ENCODE measurements around the gene ALKBH2. TPM values are rescaled to one million over a fixed set of nuclear protein-coding genes. Genes with fewer than 3 reads are reported as not detected.

The ALKBH2 gene
- total and polyA plus RNA-seq, 2 of the 8 experiments (the other 6 are each of a cell fraction or from before 2014, with no cell fraction given), result 19.1 to 22.5 TPM

DNA sequence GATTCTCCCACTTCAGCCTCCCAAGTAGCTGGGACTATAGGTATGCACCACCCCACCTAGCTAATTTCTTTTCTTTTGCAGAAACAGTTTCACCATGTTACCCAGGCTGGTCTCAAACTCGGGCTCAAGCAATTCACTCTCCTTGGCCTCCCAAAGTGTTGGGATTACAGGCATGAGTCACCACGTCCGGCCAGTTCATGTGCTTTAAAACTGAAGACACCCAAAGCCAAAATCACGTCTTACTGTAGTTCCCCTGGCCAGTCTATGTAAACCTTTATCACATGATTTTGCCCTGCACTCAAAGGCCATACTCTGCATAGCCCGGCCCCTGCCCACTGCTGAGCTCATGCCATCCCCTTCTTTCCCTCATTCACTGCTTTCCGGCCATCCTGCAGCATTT, 4.5 kb downstream of the ALKBH2 start (continued):
- TF ChIP-seq, protein P1, sequence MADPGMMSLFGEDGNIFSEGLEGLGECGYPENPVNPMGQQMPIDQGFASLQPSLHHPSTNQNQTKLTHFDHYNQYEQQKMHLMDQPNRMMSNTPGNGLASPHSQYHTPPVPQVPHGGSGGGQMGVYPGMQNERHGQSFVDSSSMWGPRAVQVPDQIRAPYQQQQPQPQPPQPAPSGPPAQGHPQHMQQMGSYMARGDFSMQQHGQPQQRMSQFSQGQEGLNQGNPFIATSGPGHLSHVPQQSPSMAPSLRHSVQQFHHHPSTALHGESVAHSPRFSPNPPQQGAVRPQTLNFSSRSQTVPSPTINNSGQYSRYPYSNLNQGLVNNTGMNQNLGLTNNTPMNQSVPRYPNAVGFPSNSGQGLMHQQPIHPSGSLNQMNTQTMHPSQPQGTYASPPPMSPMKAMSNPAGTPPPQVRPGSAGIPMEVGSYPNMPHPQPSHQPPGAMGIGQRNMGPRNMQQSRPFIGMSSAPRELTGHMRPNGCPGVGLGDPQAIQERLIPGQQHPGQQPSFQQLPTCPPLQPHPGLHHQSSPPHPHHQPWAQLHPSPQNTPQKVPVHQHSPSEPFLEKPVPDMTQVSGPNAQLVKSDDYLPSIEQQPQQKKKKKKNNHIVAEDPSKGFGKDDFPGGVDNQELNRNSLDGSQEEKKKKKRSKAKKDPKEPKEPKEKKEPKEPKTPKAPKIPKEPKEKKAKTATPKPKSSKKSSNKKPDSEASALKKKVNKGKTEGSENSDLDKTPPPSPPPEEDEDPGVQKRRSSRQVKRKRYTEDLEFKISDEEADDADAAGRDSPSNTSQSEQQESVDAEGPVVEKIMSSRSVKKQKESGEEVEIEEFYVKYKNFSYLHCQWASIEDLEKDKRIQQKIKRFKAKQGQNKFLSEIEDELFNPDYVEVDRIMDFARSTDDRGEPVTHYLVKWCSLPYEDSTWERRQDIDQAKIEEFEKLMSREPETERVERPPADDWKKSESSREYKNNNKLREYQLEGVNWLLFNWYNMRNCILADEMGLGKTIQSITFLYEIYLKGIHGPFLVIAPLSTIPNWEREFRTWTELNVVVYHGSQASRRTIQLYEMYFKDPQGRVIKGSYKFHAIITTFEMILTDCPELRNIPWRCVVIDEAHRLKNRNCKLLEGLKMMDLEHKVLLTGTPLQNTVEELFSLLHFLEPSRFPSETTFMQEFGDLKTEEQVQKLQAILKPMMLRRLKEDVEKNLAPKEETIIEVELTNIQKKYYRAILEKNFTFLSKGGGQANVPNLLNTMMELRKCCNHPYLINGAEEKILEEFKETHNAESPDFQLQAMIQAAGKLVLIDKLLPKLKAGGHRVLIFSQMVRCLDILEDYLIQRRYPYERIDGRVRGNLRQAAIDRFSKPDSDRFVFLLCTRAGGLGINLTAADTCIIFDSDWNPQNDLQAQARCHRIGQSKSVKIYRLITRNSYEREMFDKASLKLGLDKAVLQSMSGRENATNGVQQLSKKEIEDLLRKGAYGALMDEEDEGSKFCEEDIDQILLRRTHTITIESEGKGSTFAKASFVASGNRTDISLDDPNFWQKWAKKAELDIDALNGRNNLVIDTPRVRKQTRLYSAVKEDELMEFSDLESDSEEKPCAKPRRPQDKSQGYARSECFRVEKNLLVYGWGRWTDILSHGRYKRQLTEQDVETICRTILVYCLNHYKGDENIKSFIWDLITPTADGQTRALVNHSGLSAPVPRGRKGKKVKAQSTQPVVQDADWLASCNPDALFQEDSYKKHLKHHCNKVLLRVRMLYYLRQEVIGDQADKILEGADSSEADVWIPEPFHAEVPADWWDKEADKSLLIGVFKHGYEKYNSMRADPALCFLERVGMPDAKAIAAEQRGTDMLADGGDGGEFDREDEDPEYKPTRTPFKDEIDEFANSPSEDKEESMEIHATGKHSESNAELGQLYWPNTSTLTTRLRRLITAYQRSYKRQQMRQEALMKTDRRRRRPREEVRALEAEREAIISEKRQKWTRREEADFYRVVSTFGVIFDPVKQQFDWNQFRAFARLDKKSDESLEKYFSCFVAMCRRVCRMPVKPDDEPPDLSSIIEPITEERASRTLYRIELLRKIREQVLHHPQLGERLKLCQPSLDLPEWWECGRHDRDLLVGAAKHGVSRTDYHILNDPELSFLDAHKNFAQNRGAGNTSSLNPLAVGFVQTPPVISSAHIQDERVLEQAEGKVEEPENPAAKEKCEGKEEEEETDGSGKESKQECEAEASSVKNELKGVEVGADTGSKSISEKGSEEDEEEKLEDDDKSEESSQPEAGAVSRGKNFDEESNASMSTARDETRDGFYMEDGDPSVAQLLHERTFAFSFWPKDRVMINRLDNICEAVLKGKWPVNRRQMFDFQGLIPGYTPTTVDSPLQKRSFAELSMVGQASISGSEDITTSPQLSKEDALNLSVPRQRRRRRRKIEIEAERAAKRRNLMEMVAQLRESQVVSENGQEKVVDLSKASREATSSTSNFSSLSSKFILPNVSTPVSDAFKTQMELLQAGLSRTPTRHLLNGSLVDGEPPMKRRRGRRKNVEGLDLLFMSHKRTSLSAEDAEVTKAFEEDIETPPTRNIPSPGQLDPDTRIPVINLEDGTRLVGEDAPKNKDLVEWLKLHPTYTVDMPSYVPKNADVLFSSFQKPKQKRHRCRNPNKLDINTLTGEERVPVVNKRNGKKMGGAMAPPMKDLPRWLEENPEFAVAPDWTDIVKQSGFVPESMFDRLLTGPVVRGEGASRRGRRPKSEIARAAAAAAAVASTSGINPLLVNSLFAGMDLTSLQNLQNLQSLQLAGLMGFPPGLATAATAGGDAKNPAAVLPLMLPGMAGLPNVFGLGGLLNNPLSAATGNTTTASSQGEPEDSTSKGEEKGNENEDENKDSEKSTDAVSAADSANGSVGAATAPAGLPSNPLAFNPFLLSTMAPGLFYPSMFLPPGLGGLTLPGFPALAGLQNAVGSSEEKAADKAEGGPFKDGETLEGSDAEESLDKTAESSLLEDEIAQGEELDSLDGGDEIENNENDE (IDR thresholded peaks at IDR 0.05; ENCODE audit: insufficient replicate concordance, low read length), result no peak
- TF ChIP-seq NRF1 (IDR thresholded peaks at IDR 0.05; ENCODE audit: low read depth, low read length), result no peak
- no peak for TF ChIP-seq CBX8 (IDR thresholded peaks at IDR 0.05; ENCODE audit: borderline replicate concordance, low read depth, low read length)
- no peak for TF ChIP-seq MAX (IDR thresholded peaks at IDR 0.05)
- no peak for TF ChIP-seq CTBP2 (IDR thresholded peaks at IDR 0.05; ENCODE audit: borderline replicate concordance, insufficient read depth, insufficient read length, low read length)
- TF ChIP-seq SP2 (IDR thresholded peaks at IDR 0.05; ENCODE audit: low read length), result no peak
- no peak for TF ChIP-seq TAF1 (IDR thresholded peaks at IDR 0.05; ENCODE audit: low read depth, low read length)

Data from H1 (cell line).